Subcutaneous adipose tissue (tissue), 4 donors: ENCODE data around the gene DNAJB13. TPM values are rescaled to one million over a fixed set of nuclear protein-coding genes. Genes with fewer than 3 reads are reported as not detected.

Experiments used
- total RNA-seq, 4 donors: library from RNA; depleted of rRNA; stranded (reverse); fragments of >200 nt; gene quantifications; one replicate each; pipeline ENCODE4 v1.1.0, GENCODE V29; 2016
- TF ChIP-seq, protein P1 (sequence below): fragments of 450-650 bp; IDR thresholded peaks from one replicate; pipeline ENCODE4 v1.5.1; 2016; ENCODE audit warnings: low read depth, mild to moderate bottlenecking, control low read depth, antibody characterized with exemption, moderate library complexity

DNAJB13 gene
- total RNA-seq, 4 donors from 2014 or later: not detected

DNA sequence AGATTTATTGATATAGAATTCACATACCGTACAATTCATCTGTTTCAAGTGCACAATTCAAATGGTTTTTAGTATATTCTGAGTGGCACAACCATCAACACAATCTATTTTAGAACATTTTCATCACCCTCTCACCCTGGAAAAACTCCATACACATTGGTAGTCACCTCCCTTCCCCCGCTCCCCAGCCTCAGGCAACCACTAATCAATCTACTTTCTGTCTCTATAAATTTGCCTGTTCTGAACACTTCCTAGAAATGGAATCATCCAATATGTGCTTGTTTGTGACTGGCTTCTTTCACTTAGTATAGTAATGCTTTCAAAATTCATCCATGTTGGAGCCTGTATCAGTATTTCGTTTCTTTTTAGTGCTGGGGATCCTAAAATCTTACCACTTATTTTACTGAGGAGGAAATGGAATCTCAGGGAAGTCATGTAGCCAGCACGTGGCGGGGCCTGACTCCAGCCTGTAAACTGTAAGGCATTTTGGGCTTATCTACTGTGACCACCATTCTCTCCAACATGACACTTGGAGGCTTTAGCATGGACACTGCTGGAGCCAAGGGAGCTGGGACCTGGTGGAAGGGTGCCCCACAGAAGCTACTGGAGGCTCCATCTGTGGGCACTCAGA lies 59.0 kb downstream of the DNAJB13 start:
- TF ChIP-seq, protein P1, sequence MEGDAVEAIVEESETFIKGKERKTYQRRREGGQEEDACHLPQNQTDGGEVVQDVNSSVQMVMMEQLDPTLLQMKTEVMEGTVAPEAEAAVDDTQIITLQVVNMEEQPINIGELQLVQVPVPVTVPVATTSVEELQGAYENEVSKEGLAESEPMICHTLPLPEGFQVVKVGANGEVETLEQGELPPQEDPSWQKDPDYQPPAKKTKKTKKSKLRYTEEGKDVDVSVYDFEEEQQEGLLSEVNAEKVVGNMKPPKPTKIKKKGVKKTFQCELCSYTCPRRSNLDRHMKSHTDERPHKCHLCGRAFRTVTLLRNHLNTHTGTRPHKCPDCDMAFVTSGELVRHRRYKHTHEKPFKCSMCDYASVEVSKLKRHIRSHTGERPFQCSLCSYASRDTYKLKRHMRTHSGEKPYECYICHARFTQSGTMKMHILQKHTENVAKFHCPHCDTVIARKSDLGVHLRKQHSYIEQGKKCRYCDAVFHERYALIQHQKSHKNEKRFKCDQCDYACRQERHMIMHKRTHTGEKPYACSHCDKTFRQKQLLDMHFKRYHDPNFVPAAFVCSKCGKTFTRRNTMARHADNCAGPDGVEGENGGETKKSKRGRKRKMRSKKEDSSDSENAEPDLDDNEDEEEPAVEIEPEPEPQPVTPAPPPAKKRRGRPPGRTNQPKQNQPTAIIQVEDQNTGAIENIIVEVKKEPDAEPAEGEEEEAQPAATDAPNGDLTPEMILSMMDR: no peak

GRCh38 chr11:74010306-74011300 lies 59.8 kb downstream of the DNAJB13 start:
- TF ChIP-seq, protein P1: no peak

DNA sequence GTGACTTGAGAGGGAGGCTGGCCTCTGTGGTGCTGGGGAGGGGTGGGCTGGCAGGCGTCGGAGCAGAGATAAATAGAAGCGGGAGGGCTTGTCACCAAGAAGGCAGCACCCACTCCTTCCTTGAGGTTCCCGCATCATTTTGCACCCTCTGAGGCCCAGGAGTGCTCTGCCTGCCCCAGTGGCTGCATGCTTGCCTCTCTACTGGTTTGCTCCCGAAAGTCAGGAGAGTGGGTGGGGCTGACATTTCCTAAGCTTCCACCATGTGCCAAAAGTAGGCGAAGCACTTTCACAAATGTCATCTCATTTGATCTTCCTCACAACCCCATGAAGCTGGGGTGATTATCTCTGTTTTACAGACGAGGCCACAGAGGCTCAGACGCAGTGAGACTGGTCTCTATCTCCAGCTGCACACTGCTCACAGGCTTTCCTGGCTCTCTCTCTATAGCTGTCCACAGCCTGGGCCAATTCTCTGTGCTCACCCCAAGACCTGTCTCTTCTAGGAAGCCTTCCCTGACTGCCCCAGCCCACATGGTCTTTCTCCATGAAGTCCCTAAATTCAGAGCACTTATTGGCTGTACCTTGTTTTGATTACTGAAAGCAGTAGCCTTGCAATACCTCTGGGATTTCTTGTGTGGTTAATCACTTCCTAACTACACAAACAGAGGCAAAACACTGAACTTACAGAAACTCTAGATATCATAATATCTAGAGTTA lies 60.7 kb downstream of the DNAJB13 start:
- TF ChIP-seq, protein P1: no peak

DNA sequence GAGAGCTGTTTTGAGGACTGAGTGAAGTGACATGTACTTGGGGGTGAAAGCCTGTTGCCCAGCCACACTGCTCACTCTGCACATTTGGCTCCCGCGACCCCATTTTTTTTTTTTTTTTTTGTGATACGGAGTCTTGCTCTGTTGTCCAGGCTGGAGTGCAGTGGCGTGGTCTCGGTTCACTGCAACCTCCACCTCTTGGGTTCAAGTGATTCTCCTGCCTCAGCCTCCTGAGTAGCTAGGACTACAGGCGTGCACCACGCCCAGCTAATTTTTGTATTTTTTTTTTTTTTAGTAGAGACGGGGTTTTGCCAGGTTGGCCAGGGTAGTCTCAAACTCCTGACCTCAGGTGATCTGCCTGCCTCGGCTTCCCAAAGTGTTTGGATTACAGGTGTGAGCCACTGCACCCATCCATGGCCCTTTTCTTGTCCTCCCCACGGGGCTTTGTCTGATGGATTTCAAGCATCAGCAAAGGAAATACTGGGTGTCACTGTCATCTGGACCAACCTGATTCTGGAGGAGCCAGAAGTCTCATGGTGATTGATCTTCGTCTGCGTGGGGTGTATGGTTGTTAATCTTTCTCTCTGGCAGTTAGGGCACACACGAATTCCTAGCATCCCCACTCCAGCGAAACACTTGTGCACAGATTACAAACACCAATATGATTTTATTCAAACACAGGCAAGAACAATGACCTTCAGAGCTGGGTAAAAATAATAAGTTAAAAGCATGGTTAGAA lies 61.4 kb downstream of the DNAJB13 start:
- TF ChIP-seq, protein P1: no peak

DNA sequence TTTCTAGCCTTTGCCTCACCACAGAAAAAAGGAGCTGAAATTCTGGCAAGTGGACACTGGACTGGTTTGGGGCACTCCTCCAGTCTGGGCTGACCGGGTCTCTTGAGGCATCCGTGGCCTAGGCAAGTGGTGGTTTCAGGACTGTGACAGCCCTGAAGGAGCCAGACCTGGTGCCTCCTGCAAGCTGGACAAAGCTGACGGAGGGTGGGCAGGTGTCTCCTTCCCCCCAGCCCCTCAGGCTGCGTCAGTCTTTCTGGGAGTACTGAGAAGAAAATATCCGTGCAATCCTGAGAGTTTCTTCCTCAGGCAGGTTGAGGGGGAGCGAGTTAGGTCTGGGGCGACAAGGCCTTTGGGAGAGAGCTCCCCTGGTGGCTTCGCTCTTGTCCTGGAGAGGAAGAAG lies 62.3 kb downstream of the DNAJB13 start:
- TF ChIP-seq, protein P1: no peak

DNA sequence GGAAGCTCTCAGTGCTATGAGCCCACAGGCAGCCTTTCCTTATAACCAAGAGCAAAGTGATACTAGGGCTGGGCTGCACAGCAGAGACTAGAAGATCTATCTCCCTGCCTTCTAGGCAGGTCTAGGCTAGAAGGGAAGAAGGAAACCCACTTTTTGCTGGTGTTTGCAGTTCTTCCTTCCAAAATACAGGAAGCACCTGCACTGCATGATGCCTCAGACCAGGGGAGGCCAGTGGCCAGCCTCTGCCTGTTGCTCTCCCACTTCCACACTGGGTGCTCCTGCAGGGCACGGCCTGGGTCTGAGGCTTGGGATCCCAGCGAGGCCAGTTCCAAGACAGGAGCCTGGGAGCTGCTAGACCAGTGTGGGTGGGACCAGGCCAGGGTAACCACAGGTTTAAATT lies 64.1 kb downstream of the DNAJB13 start:
- TF ChIP-seq, protein P1: no peak
